Karpas-422 (cell line): ENCODE results near the gene PCDH15. TPM values are rescaled to one million over a fixed set of nuclear protein-coding genes. Genes with fewer than 3 reads are reported as not detected.

ENCODE experiments used
- DNase-seq: peaks from one replicate; pipeline ENCODE4 v3.0.0-alpha.2; 2015
- H2AFZ ChIP-seq: fragments of 200-600 bp; sonication (generic); 2 replicates; pipeline ENCODE4 v1.6.1; 2014; ENCODE audit warnings: antibody characterized with exemption, low read length, mixed read lengths
- H3K27ac ChIP-seq: fragments of 200-600 bp; sonication (generic); 2 replicates; pipeline ENCODE4 v1.5.1; 2014; ENCODE audit warnings: mild to moderate bottlenecking, low read length, moderate library complexity
- H3K27me3 ChIP-seq: fragments of 200-600 bp; sonication (generic); 2 replicates; pipeline ENCODE4 v1.6.1; 2014; ENCODE audit warnings: low read length, mixed read lengths
- H3K36me3 ChIP-seq: fragments of 200-600 bp; sonication (generic); 2 replicates; pipeline ENCODE4 v1.6.1; 2014; ENCODE audit warnings: low read length, mixed read lengths; ENCODE audit not compliant: insufficient read depth
- H3K4me1 ChIP-seq: fragments of 200-600 bp; sonication (generic); 2 replicates; pipeline ENCODE4 v1.6.1; 2014; ENCODE audit warnings: mild to moderate bottlenecking, low read length, mixed read lengths
- H3K4me2 ChIP-seq: fragments of 200-600 bp; sonication (generic); 2 replicates; pipeline ENCODE4 v1.6.1; 2014; ENCODE audit warnings: low read length, low read depth, mild to moderate bottlenecking; ENCODE audit not compliant: poor library complexity, severe bottlenecking
- H3K4me3 ChIP-seq: fragments of 200-600 bp; sonication (generic); 2 replicates; pipeline ENCODE4 v1.5.1; 2014; ENCODE audit warnings: mild to moderate bottlenecking, antibody characterized with exemption, low read length, mixed read lengths
- H3K79me2 ChIP-seq: fragments of 200-600 bp; sonication (generic); 2 replicates; pipeline ENCODE4 v1.6.1; 2014; ENCODE audit warnings: mild to moderate bottlenecking, low read length, mixed read lengths
- H3K9ac ChIP-seq: fragments of 200-600 bp; sonication (generic); 2 replicates; pipeline ENCODE4 v1.6.0; 2014; ENCODE audit warnings: low read length
- H3K9me2 ChIP-seq: fragments of 200-600 bp; sonication (generic), shearing (Covaris generic); replicated peaks from 2 replicates; pipeline ENCODE4 v1.6.0; 2014; ENCODE audit warnings: mild to moderate bottlenecking, low read length, moderate library complexity; ENCODE audit not compliant: insufficient read depth
- H3K9me3 ChIP-seq: fragments of 300-700, 200-600 bp; sonication (generic); 2 replicates; pipeline ENCODE4 v1.6.1; 2014; ENCODE audit warnings: low read length, mixed read lengths
- H4K20me1 ChIP-seq: fragments of 200-600 bp; sonication (generic); 2 replicates; pipeline ENCODE4 v1.6.1; 2014; ENCODE audit warnings: mild to moderate bottlenecking, antibody characterized with exemption, low read length, low read depth; ENCODE audit not compliant: insufficient read depth
- total RNA-seq: library from RNA; depleted of rRNA; stranded (reverse); fragments of >200 nt; shearing (Covaris generic); gene quantifications from 2 replicates; pipeline ENCODE4 v1.2.3, GENCODE V29; 2014; ENCODE audit warnings: low replicate concordance

The PCDH15 gene
- total RNA-seq, 1 experiment from 2014 or later: not detected

DNA sequence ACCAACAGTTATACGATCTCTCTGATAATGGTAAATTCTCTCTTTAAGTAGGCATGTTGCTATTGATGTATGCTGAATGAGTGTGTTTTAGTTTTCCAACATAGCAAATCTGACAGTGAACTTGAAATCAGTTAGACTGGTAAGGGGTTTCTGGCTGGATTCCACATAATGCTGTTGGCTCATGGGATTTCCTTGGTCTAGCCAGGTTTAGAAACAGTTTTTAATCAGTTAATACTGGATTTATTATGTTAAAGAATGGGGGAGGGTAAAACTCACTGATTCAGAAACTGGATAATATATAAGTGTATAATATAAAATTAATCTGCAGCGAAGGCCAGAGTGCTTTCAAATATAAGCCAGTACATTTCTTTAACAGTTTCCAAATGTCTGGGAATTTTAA, 55.6 kb downstream of the PCDH15 start:
- Histone ChIP-seq H3K27ac (no peak overlapping the region), H2AFZ (no peak overlapping the region), H3K36me3 (no peaks in the 10 kb centered on the region), H4K20me1 (no peaks in the 10 kb centered on the region), H3K27me3 (no peaks in the 10 kb centered on the region), H3K79me2 (no peaks in the 10 kb centered on the region), H3K9me3 (peaks cover 50% of the 10 kb centered on the region), H3K9me2 (no peaks in the 10 kb centered on the region), H3K4me2 (no peak overlapping the region), H3K4me1 (no peaks in the 10 kb centered on the region), H3K9ac (no peak overlapping the region), H3K4me3 (no peak overlapping the region)
- DNase-seq: no peak

DNA sequence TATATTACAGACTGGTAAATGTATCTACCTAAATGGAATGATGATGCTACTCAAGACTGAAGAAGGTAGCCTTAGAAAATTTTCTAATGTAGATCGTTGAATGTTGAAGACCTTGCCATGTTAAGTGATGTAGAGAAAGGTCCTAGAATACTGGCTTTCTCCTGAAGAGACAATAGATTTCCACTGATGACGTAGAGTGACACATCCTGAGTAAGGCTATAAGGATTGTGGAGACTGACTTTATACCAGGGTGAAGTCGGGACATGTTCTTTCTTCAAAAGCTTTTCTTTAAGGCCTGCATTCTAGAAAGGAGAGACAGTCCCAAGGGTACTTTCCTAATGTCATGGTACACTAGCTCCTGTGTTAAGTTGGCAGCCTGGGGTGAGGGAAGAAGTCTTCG, 58.6 kb downstream of the PCDH15 start:
- H3K9me3 ChIP-seq: peaks cover 52% of the 10 kb centered on the region
- no peak overlapping the region for H2AFZ ChIP-seq
- no peak overlapping the region for H3K9ac ChIP-seq
- no peaks in the 10 kb centered on the region for H3K9me2 ChIP-seq
- DNase-seq: no peak
- no peaks in the 10 kb centered on the region for H3K27me3 ChIP-seq
- no peaks in the 10 kb centered on the region for H3K79me2 ChIP-seq
- H3K27ac ChIP-seq: no peak overlapping the region
- no peaks in the 10 kb centered on the region for H3K4me1 ChIP-seq
- H3K4me3 ChIP-seq: no peak overlapping the region
- no peak overlapping the region for H3K4me2 ChIP-seq
- H3K36me3 ChIP-seq: no peaks in the 10 kb centered on the region
- H4K20me1 ChIP-seq: no peaks in the 10 kb centered on the region

DNA sequence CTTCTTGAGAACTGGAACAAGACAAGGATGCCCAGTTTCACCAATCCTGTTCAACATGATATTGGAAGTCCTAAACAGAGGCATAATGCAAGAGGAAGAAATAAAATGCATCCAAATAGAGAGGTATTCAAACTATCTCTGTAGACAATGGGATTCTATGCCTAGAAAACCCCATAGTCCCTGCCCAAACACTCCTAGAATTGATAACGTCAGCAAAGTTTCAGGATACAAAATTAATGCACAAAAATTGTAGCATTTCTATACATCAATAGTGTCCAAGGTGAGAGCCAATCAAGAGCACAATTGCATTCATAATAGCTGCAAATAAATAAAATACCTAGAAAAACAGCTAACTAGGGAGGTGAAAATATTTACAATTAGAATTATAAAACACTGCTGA, 72.5 kb downstream of the PCDH15 start:
- Histone ChIP-seq H3K4me3 (no peak overlapping the region), H2AFZ (no peak overlapping the region), H3K27me3 (no peaks in the 10 kb centered on the region), H3K4me2 (no peak overlapping the region), H4K20me1 (no peaks in the 10 kb centered on the region), H3K4me1 (no peaks in the 10 kb centered on the region), H3K9me3 (peaks cover 37% of the 10 kb centered on the region), H3K27ac (no peak overlapping the region), H3K9ac (no peak overlapping the region), H3K36me3 (no peaks in the 10 kb centered on the region), H3K9me2 (no peaks in the 10 kb centered on the region), H3K79me2 (no peaks in the 10 kb centered on the region)
- DNase-seq: no peak

DNA sequence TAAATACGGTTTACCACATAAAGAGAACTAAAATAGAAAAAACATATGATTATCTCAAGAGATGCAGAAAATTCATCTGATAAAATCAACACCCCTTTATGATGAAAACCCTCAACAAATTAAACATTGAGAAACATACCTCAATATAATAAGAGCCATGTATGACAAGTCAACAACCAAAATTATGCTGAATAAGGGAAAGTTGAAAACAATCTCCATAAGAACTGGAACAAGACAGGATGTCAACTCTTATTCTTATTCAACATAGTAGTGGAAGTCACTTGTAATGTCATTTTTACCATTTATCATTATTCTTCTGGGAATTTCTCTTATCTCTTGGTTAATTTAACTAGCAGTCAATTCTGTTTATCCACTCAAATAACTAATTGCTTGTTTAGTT, 79.0 kb downstream of the PCDH15 start:
- Histone ChIP-seq H3K4me1 (no peaks in the 10 kb centered on the region), H3K4me3 (no peak overlapping the region)

DNA sequence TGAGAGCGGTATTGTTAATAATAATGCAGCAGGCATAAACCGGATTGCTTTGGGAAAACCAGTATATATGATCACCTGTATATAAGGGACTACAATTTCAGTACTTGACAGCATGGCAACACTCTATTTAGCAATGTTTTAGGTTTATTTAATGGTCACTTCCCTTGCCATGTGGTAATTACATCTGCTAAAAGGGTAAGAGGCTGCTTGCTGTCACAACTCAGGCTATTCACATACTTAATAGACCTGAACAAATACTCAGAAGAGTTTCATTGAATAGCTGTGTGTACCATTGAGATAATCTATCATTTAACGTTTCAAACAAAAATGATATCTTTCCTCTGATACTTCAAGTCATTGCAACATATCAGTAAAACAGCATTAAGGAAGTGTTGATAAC, 90.1 kb downstream of the PCDH15 start:
- Histone ChIP-seq H3K9me2 (no peaks in the 10 kb centered on the region), H3K9ac (no peak overlapping the region), H2AFZ (no peak overlapping the region), H3K27me3 (no peaks in the 10 kb centered on the region), H3K36me3 (no peaks in the 10 kb centered on the region), H3K79me2 (no peaks in the 10 kb centered on the region), H4K20me1 (no peaks in the 10 kb centered on the region), H3K27ac (no peak overlapping the region), H3K9me3 (peaks cover 28% of the 10 kb centered on the region), H3K4me2 (no peak overlapping the region), H3K4me1 (no peaks in the 10 kb centered on the region), H3K4me3 (no peak overlapping the region)
- no peak for DNase-seq

More for the DNA sequence above, 79.0 kb downstream of the PCDH15 start:
- no peak overlapping the region for H3K27ac ChIP-seq
- DNase-seq: no peak
- no peaks in the 10 kb centered on the region for H3K9me2 ChIP-seq
- no peak overlapping the region for H3K9ac ChIP-seq
- H3K36me3 ChIP-seq: no peaks in the 10 kb centered on the region
- H3K79me2 ChIP-seq: no peaks in the 10 kb centered on the region
- no peak overlapping the region for H3K4me2 ChIP-seq
- H3K9me3 ChIP-seq: peaks cover 13% of the 10 kb centered on the region; the same call in 1 of the 2 replicates
- no peaks in the 10 kb centered on the region for H4K20me1 ChIP-seq
- H3K27me3 ChIP-seq: no peaks in the 10 kb centered on the region
- no peak overlapping the region for H2AFZ ChIP-seq

DNA sequence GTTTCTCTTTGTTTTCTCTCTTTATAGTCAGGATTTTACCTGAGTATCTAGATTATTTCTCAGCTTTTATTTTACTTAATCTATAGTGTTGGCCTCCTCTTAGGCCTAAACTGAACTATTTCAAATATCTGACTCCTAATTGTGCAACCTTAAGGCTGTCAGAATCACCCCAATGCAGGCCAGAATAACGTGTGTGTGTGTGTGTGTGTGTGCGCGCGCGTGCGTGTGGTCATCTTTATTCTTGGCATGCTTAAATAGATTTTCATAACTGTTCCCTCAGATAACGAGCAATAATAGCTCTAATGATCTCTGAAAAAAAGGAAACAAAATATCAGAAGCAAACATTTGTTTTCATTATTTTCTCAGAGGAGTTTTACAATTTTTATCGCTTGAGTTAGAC, 92.4 kb downstream of the PCDH15 start:
- Histone ChIP-seq H3K36me3 (no peaks in the 10 kb centered on the region), H3K27ac (no peak overlapping the region), H3K4me1 (no peaks in the 10 kb centered on the region), H4K20me1 (no peaks in the 10 kb centered on the region), H3K27me3 (no peaks in the 10 kb centered on the region), H3K9me3 (peaks cover 26% of the 10 kb centered on the region), H2AFZ (no peak overlapping the region), H3K4me2 (no peak overlapping the region), H3K4me3 (no peak overlapping the region), H3K9ac (no peak overlapping the region), H3K9me2 (no peaks in the 10 kb centered on the region), H3K79me2 (no peaks in the 10 kb centered on the region)
- DNase-seq: no peak

DNA sequence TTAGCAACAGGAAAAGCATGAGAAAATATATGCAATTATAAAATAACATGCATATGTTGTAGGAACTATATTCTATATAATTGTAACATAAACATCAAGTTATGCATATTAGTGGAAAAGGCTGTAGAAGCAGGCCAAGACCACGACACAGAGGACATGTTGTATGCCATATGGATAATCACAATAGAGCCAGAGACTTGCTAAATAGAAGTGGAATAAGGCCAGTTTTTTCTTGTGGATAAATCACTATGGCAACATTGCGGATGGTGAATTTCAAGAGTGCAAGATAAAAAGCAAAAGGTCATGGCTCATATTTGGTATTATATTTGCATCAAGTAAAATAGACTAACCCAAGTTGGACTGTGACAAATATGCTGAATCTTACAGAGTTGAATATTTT, 93.0 kb downstream of the PCDH15 start:
- H3K27ac ChIP-seq: no peak overlapping the region
- H3K4me1 ChIP-seq: no peaks in the 10 kb centered on the region

DNA sequence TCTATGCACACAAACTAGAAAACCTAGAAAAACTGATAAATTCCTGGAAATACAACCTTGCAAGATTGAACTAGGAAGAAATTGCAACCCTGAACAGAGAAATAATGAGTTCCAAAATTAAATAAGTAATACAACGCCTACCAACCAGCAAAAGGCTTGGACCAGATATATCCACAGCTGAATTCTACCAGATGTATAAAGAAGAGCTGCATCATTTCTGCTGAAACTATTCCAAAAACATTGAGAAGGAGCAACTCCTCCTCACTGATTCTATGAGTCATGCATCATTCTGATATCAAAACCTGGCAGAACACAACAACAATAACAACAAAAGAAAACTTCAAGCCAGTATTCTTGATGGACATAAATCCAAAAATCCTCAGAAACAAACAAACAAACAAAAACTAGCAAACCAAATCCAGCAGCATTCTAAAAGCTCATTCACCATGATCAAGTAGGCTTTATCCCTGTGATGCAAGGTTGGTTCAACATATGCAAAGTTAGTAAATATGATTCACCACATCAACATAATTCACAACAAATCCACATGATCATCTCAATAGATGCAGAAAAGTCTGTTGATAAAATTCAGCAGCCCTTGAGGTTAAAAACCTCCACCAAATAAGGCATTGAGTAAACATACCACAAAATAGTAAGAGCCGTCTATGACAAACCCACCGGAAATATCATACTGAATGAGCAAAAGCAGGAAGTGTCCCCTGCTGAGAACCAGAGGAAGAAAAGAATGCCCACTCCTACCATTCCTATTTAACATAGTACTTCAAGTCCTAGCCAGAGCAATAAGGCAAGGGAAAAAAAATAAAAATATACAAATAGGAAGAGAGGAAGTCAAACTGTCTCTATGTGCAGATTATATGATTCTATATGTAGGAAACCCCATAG, 98.2 kb downstream of the PCDH15 start:
- H3K9me2 ChIP-seq: no peaks in the 10 kb centered on the region
- no peak overlapping the region for H3K4me3 ChIP-seq
- H2AFZ ChIP-seq: no peak overlapping the region
- DNase-seq: no peak
- H3K9ac ChIP-seq: no peak overlapping the region
- H3K27me3 ChIP-seq: no peaks in the 10 kb centered on the region
- H3K4me1 ChIP-seq: no peaks in the 10 kb centered on the region
- H3K4me2 ChIP-seq: no peak overlapping the region
- H3K36me3 ChIP-seq: no peaks in the 10 kb centered on the region
- H3K9me3 ChIP-seq: peaks cover 41% of the 10 kb centered on the region
- H3K79me2 ChIP-seq: no peaks in the 10 kb centered on the region
- H3K27ac ChIP-seq: no peak overlapping the region
- H4K20me1 ChIP-seq: no peaks in the 10 kb centered on the region

More for the DNA sequence above, 93.0 kb downstream of the PCDH15 start:
- H3K9me2 ChIP-seq: no peaks in the 10 kb centered on the region
- H3K36me3 ChIP-seq: no peaks in the 10 kb centered on the region
- no peak overlapping the region for H2AFZ ChIP-seq
- no peaks in the 10 kb centered on the region for H4K20me1 ChIP-seq
- H3K79me2 ChIP-seq: no peaks in the 10 kb centered on the region
- no peaks in the 10 kb centered on the region for H3K27me3 ChIP-seq
- peaks cover 31% of the 10 kb centered on the region for H3K9me3 ChIP-seq
- no peak overlapping the region for H3K4me3 ChIP-seq
- no peak overlapping the region for H3K9ac ChIP-seq
- DNase-seq: no peak
- H3K4me2 ChIP-seq: no peak overlapping the region
